ENCODE measurements around the gene NUDT16L1.

The NUDT16L1 gene

DNA sequence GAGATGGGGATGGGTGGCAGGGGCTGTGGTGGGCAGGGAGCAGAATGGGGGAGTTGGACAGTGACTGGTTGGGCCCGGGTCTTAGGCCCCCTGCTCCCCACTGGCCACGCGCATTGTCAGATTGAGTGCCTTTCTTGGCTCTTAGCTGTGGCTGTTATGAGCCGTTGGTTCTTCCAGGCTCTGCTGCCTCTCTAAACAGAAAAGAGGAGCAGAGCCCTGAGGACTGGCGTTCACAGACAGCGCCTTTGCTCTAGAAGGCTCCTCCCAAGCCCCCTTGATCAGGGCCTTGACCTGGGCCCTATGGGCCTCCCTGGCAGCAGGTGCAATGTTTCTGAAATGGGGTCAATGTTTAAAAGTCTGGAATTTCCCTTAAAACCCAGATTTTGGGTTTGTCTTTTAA is 14.8 kb upstream of the NUDT16L1 start:
- H4K20me1 ChIP-seq (ENCODE audit: insufficient read depth, low read length): no peaks in the 10 kb centered on the region
- no peak for TF ChIP-seq EZH2phosphoT487 (IDR thresholded peaks at IDR 0.05; ENCODE audit: low read depth)
- TF ChIP-seq, protein P1, sequence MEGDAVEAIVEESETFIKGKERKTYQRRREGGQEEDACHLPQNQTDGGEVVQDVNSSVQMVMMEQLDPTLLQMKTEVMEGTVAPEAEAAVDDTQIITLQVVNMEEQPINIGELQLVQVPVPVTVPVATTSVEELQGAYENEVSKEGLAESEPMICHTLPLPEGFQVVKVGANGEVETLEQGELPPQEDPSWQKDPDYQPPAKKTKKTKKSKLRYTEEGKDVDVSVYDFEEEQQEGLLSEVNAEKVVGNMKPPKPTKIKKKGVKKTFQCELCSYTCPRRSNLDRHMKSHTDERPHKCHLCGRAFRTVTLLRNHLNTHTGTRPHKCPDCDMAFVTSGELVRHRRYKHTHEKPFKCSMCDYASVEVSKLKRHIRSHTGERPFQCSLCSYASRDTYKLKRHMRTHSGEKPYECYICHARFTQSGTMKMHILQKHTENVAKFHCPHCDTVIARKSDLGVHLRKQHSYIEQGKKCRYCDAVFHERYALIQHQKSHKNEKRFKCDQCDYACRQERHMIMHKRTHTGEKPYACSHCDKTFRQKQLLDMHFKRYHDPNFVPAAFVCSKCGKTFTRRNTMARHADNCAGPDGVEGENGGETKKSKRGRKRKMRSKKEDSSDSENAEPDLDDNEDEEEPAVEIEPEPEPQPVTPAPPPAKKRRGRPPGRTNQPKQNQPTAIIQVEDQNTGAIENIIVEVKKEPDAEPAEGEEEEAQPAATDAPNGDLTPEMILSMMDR (IDR thresholded peaks at IDR 0.05; ENCODE audit: low read depth, low read length): no peak
- H3K36me3 ChIP-seq (replicated peaks; ENCODE audit: low read depth, low read length): peaks cover 5% of the 10 kb centered on the region
- H3K4me2 ChIP-seq (ENCODE audit: low read length): no peak overlapping the region
- H3K27me3 ChIP-seq (ENCODE audit: low read depth, low read length): no peaks in the 10 kb centered on the region
- H3K27ac ChIP-seq (ENCODE audit: low read length): no peak overlapping the region
- no peaks in the 10 kb centered on the region for H3K79me2 ChIP-seq (ENCODE audit: low read length)
- H3K4me3 ChIP-seq (ENCODE audit: low read length): no peak overlapping the region
- H3K9ac ChIP-seq (ENCODE audit: low read length): no peak overlapping the region
- H3K4me1 ChIP-seq (ENCODE audit: low read length): no peaks in the 10 kb centered on the region
- no peaks in the 10 kb centered on the region for H3K9me3 ChIP-seq (ENCODE audit: insufficient read depth, low read length)
- H2AFZ ChIP-seq (ENCODE audit: low read depth, low read length): no peak overlapping the region

DNA sequence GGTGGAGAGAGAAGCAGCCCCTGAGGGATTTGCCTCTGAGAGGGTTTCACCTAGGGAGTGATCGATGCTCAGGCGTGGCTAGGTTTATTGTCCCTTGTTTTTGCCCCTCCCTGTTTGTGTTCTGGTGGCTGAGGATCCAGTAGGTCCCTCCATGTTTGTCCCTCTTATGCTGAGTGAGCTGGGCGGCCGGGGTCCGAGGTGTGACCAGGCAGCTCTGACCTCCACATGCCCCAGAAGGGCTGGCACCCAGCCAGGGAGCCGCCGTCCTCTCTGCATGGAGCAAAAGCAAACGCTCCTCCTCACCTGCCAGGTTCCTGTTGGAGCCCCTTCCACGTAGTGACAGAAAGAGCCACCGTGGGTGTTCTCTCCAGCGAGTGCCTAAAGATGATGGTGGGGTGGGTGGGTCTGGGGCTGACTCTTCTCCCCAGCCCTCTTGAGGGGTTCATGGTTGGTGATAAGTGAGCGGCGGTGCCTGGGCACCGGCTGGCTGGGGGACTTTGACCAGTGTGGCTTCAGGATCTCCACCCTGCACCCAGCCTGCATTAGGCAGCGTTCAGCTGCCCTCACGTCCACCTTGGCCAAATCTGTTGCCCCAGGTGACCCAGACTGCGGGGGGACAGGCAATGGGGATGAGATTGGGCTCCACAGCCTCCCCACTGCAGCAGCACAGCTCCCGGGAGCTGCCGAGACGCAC is 14.1 kb upstream of the NUDT16L1 start:
- no peaks in the 10 kb centered on the region for H3K79me2 ChIP-seq (ENCODE audit: low read length)
- no peak overlapping the region for H3K27ac ChIP-seq (ENCODE audit: low read length)
- no peaks in the 10 kb centered on the region for H3K27me3 ChIP-seq (ENCODE audit: low read depth, low read length)
- peaks cover 4% of the 10 kb centered on the region for H3K36me3 ChIP-seq (replicated peaks; ENCODE audit: low read depth, low read length)
- no peak overlapping the region for H2AFZ ChIP-seq (ENCODE audit: low read depth, low read length)
- TF ChIP-seq, protein P1 (IDR thresholded peaks at IDR 0.05; ENCODE audit: low read depth, low read length): no peak
- TF ChIP-seq EZH2phosphoT487 (IDR thresholded peaks at IDR 0.05; ENCODE audit: low read depth): no peak
- no peak overlapping the region for H3K9ac ChIP-seq (ENCODE audit: low read length)
- no peaks in the 10 kb centered on the region for H3K4me1 ChIP-seq (ENCODE audit: low read length)
- no peaks in the 10 kb centered on the region for H3K9me3 ChIP-seq (ENCODE audit: insufficient read depth, low read length)
- no peak overlapping the region for H3K4me3 ChIP-seq (ENCODE audit: low read length)
- no peaks in the 10 kb centered on the region for H4K20me1 ChIP-seq (ENCODE audit: insufficient read depth, low read length)
- no peak overlapping the region for H3K4me2 ChIP-seq (ENCODE audit: low read length)

DNA sequence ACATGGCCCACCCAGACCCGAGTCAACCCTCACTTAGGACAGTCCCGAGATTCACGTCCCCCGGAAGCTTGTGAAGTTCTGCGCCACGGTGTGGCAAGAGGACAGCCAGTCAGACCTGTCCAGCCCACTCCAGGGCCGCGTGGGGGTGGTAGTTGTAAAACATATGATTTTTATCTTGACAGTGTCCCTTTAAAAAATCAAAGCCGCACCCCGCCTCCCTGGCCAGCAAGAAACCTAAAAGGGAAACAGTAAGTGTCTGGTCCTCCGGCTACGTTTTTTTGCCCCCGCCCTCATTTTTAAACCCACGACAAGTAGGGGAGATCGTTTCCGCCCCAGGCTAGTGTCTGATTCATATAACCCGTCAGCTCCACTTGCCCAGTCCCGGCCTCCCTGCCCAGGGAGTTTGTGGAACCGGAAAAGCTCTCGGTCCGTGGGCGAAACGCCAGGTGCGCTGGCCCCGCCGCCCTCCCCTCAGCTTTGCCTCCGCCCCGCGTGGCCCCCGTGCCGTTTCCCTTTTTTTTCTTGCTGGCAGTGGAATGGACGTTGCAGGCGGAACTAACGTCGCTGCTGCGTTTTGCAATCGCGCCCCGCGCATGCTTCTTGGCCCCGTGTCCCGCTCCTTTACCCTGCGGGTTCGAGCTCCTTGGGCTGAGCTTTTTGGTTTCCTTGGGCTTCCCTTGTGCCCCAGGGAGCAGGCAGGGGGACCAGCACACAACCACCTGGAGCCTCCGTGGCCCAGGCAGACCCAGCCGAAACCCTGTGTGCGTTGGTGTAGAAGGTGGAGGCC is 13.3 kb upstream of the NUDT16L1 start:
- H3K9ac ChIP-seq (ENCODE audit: low read length): no peak overlapping the region
- H2AFZ ChIP-seq (ENCODE audit: low read depth, low read length): no peak overlapping the region
- no peaks in the 10 kb centered on the region for H4K20me1 ChIP-seq (ENCODE audit: insufficient read depth, low read length)
- no peaks in the 10 kb centered on the region for H3K79me2 ChIP-seq (ENCODE audit: low read length)
- H3K27ac ChIP-seq (ENCODE audit: low read length): no peak overlapping the region
- TF ChIP-seq EZH2phosphoT487 (IDR thresholded peaks at IDR 0.05; ENCODE audit: low read depth): no peak
- TF ChIP-seq, protein P1 (IDR thresholded peaks at IDR 0.05; ENCODE audit: low read depth, low read length): no peak
- no peak overlapping the region for H3K4me3 ChIP-seq (ENCODE audit: low read length)
- H3K36me3 ChIP-seq (replicated peaks; ENCODE audit: low read depth, low read length): peaks cover 4% of the 10 kb centered on the region
- no peak overlapping the region for H3K4me2 ChIP-seq (ENCODE audit: low read length)
- no peaks in the 10 kb centered on the region for H3K9me3 ChIP-seq (ENCODE audit: insufficient read depth, low read length)
- H3K27me3 ChIP-seq (ENCODE audit: low read depth, low read length): no peaks in the 10 kb centered on the region
- no peaks in the 10 kb centered on the region for H3K4me1 ChIP-seq (ENCODE audit: low read length)

DNA sequence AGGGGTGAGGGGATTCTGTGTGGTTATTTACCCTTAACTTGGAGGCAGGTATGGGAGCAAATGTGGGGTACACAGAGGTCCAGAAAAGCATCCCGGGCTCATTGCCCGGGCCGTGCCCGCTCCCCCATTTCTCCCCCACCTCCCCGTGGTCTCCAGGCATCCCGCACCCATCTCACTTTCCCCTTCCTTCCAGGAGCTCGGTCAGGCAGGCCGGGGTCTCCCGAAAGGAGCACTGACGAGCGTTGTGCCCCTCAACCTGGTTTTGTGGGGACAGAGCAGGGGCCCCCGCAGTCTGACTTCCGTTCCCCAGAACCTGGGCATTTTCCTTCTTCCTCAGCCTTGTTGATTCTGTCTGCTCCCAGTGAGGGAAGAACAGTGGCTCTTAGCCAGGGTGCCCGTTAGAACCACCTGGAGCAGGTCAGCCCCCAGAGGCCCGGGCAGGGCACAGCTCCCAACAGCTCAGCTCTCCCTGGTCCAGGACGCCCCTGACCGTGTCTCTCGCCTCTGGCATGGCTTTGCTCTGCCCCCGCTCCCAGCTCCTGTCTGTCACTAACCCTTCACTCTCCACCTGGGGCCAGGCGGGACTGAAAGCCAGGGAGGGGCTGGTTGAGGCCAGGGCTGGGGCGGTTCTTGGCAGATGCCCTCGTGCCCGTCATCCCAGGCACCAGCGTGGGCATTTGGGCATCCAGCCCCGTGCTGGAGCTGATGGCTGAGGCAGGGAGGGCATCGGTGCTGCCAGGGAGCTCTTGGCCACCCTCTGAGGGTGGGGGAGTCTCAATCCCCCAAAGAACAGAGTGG is 12.5 kb upstream of the NUDT16L1 start:
- no peaks in the 10 kb centered on the region for H3K4me1 ChIP-seq (ENCODE audit: low read length)
- no peak overlapping the region for H3K27ac ChIP-seq (ENCODE audit: low read length)
- no peak overlapping the region for H3K9ac ChIP-seq (ENCODE audit: low read length)
- peaks cover 4% of the 10 kb centered on the region for H3K36me3 ChIP-seq (replicated peaks; ENCODE audit: low read depth, low read length)
- H3K4me2 ChIP-seq (ENCODE audit: low read length): no peak overlapping the region
- no peak overlapping the region for H2AFZ ChIP-seq (ENCODE audit: low read depth, low read length)
- no peak for TF ChIP-seq EZH2phosphoT487 (IDR thresholded peaks at IDR 0.05; ENCODE audit: low read depth)
- TF ChIP-seq, protein P1 (IDR thresholded peaks at IDR 0.05; ENCODE audit: low read depth, low read length): no peak
- H3K4me3 ChIP-seq (ENCODE audit: low read length): no peak overlapping the region
- no peaks in the 10 kb centered on the region for H3K27me3 ChIP-seq (ENCODE audit: low read depth, low read length)
- no peaks in the 10 kb centered on the region for H3K79me2 ChIP-seq (ENCODE audit: low read length)
- H3K9me3 ChIP-seq (ENCODE audit: insufficient read depth, low read length): no peaks in the 10 kb centered on the region
- H4K20me1 ChIP-seq (ENCODE audit: insufficient read depth, low read length): no peaks in the 10 kb centered on the region

All from OCI-LY3 (cell line).